Neural cell (in vitro differentiated cells): ENCODE results near the gene SOX12. TPM values are rescaled to one million over a fixed set of nuclear protein-coding genes. Genes with fewer than 3 reads are reported as not detected.
"Not testable (repeated sequence)": the region's sequence is repeated elsewhere in the genome, so short reads cannot be mapped to it uniquely, and the experiment has no call there.

Experiments
- H2AFZ ChIP-seq: fragments of 200-600, 300-800 bp; sonication (generic), shearing (Covaris generic); 2 replicates; pipeline ENCODE4 v1.6.0; 2014; ENCODE audit warnings: low read depth, mild to moderate bottlenecking, antibody characterized with exemption, low read length, moderate library complexity
- H3F3A ChIP-seq: fragments of 200-600 bp; shearing (Covaris generic); 2 replicates; pipeline ENCODE4 v1.6.1; 2016; ENCODE audit warnings: mild to moderate bottlenecking, moderate library complexity, mixed read lengths, antibody characterized with exemption, low read length; ENCODE audit not compliant: insufficient read depth, poor library complexity, severe bottlenecking
- H3K27ac ChIP-seq: fragments of 200-600, 300-800 bp; sonication (generic), shearing (Covaris generic); 2 replicates; pipeline ENCODE4 v1.5.1; 2014; ENCODE audit warnings: mild to moderate bottlenecking, low read length, moderate library complexity
- H3K27me3 ChIP-seq: fragments of 300-800, 200-600 bp; sonication (generic), shearing (Covaris generic); 2 replicates; pipeline ENCODE4 v1.6.0; 2014; ENCODE audit warnings: mild to moderate bottlenecking, low read depth, low read length, moderate library complexity; ENCODE audit not compliant: insufficient read depth
- H3K36me3 ChIP-seq: fragments of 300-800, 200-600 bp; sonication (generic), shearing (Covaris generic); 2 replicates; pipeline ENCODE4 v1.5.1; 2014; ENCODE audit warnings: mild to moderate bottlenecking, antibody characterized with exemption, low read length, moderate library complexity; ENCODE audit not compliant: insufficient read depth
- H3K4me2 ChIP-seq: fragments of 300-800, 200-600 bp; sonication (generic), shearing (Covaris generic); 2 replicates; pipeline ENCODE4 v1.6.0; 2014; ENCODE audit warnings: mild to moderate bottlenecking, low read length
- H3K4me3 ChIP-seq: fragments of 300-800, 200-600 bp; sonication (generic), shearing (Covaris generic); 2 replicates; pipeline ENCODE4 v1.5.1; 2014; ENCODE audit warnings: mild to moderate bottlenecking, low read length, moderate library complexity
- H3K79me2 ChIP-seq: fragments of 200-600 bp; shearing (Covaris generic); replicated peaks from 2 replicates; pipeline ENCODE4 v1.6.0; 2014; ENCODE audit warnings: mild to moderate bottlenecking, low read length, moderate library complexity; ENCODE audit not compliant: insufficient read depth
- H3K9ac ChIP-seq: fragments of 300-800, 200-600 bp; sonication (generic), shearing (Covaris generic); 2 replicates; pipeline ENCODE4 v1.6.1; 2016; ENCODE audit warnings: mild to moderate bottlenecking, low read length, mixed read lengths
- H3K9me2 ChIP-seq: fragments of 200-600 bp; shearing (Covaris generic); 2 replicates; pipeline ENCODE4 v1.6.1; 2016; ENCODE audit warnings: mild to moderate bottlenecking, low read length, mixed read lengths; ENCODE audit not compliant: insufficient read depth
- H3K9me3 ChIP-seq: fragments of 200-600, 300-800 bp; sonication (generic), shearing (Covaris generic); 2 replicates; pipeline ENCODE4 v1.6.1; 2016; ENCODE audit warnings: mild to moderate bottlenecking, mixed run types, low read length, moderate library complexity, mixed read lengths
- H4K20me1 ChIP-seq: fragments of 200-600 bp; shearing (Covaris generic); 2 replicates; pipeline ENCODE4 v1.6.1; 2016; ENCODE audit warnings: mild to moderate bottlenecking, mixed run types; ENCODE audit not compliant: insufficient read depth
- EP300 ChIP-seq: fragments of 450-650 bp; conservative IDR thresholded peaks from 2 replicates; pipeline ENCODE4 v1.6.1; 2014; ENCODE audit warnings: antibody characterized with exemption, mild to moderate bottlenecking, moderate library complexity; ENCODE audit not compliant: poor library complexity, severe bottlenecking
- EZH2 ChIP-seq: fragments of 200-600, 300-800 bp; shearing (Covaris generic), sonication (generic); IDR thresholded peaks from 2 replicates; pipeline ENCODE4 v1.6.1; 2014; ENCODE audit warnings: antibody characterized with exemption, low read length, borderline replicate concordance, mild to moderate bottlenecking; ENCODE audit not compliant: insufficient read depth, poor library complexity, severe bottlenecking
- MXI1 ChIP-seq: fragments of 450-650 bp; conservative IDR thresholded peaks from 2 replicates; pipeline ENCODE4 v1.6.1; 2014; ENCODE audit warnings: antibody characterized with exemption, mild to moderate bottlenecking; ENCODE audit not compliant: poor library complexity, severe bottlenecking
- POLR2AphosphoS5 ChIP-seq: IDR thresholded peaks from 2 replicates; pipeline ENCODE4 v1.6.1; 2012
- RAD21 ChIP-seq: fragments of 450-650 bp; conservative IDR thresholded peaks from 2 replicates; pipeline ENCODE4 v1.6.1; 2014; ENCODE audit warnings: antibody characterized with exemption, mild to moderate bottlenecking, moderate library complexity
- SMC3 ChIP-seq: fragments of 450-650 bp; conservative IDR thresholded peaks from 2 replicates; pipeline ENCODE4 v1.6.1; 2014; ENCODE audit warnings: antibody characterized with exemption, mild to moderate bottlenecking, moderate library complexity; ENCODE audit not compliant: poor library complexity
- TAF1 ChIP-seq: IDR thresholded peaks from 2 replicates; pipeline ENCODE4 v1.6.1; 2012; ENCODE audit warnings: low read depth
- polyA plus RNA-seq: library from polyadenylated mRNA; depleted of rRNA; stranded (reverse); fragments of >200 nt; gene quantifications from 2 replicates; pipeline ENCODE4 v1.2.3, GENCODE V29; 2014
- TF ChIP-seq, protein P1 (sequence below): IDR thresholded peaks from 2 replicates; pipeline ENCODE4 v1.6.1; 2012; ENCODE audit warnings: borderline replicate concordance
- TF ChIP-seq, protein P2 (sequence below): fragments of 450-650 bp; IDR thresholded peaks from 2 replicates; pipeline ENCODE4 v1.5.1; 2014; ENCODE audit warnings: antibody characterized with exemption, mild to moderate bottlenecking, moderate library complexity; ENCODE audit not compliant: poor library complexity, severe bottlenecking

The SOX12 gene
- polyA plus RNA-seq, 1 donor from 2014 or later = 6.8 TPM

DNA sequence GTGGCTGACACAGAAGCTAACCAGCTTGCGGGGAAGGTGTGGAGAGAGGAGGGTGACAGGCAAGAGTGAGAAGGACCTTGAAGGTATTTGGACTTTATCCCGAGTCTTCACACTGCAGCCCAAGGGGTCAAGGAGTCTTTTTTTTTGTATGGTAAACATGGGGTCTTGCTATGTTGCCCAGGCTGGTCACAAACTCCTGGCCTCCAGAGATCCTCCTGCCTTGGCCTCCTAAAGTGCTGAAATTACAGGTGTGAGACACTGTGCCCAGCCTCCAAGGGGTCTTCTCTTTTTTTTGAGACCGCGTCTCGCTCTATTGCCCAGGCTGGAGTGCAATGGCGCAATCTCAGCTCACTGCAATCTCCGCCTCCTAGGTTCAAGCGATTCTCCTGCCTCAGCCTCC is 9.2 kb downstream of the SOX12 start:
- no peaks in the 10 kb centered on the region for H3K36me3 ChIP-seq
- no peak overlapping the region for H3K27ac ChIP-seq
- H3K9me2 ChIP-seq = no peaks in the 10 kb centered on the region
- H3K27me3 ChIP-seq = no peaks in the 10 kb centered on the region
- H3K9me3 ChIP-seq = no peaks in the 10 kb centered on the region
- no peak overlapping the region for H3K9ac ChIP-seq
- H3K79me2 ChIP-seq = no peaks in the 10 kb centered on the region
- H3F3A ChIP-seq = peaks cover 5% of the 10 kb centered on the region
- H3K4me2 ChIP-seq = no peak overlapping the region
- peaks cover 8% of the 10 kb centered on the region for H4K20me1 ChIP-seq
- TF ChIP-seq, protein P1, sequence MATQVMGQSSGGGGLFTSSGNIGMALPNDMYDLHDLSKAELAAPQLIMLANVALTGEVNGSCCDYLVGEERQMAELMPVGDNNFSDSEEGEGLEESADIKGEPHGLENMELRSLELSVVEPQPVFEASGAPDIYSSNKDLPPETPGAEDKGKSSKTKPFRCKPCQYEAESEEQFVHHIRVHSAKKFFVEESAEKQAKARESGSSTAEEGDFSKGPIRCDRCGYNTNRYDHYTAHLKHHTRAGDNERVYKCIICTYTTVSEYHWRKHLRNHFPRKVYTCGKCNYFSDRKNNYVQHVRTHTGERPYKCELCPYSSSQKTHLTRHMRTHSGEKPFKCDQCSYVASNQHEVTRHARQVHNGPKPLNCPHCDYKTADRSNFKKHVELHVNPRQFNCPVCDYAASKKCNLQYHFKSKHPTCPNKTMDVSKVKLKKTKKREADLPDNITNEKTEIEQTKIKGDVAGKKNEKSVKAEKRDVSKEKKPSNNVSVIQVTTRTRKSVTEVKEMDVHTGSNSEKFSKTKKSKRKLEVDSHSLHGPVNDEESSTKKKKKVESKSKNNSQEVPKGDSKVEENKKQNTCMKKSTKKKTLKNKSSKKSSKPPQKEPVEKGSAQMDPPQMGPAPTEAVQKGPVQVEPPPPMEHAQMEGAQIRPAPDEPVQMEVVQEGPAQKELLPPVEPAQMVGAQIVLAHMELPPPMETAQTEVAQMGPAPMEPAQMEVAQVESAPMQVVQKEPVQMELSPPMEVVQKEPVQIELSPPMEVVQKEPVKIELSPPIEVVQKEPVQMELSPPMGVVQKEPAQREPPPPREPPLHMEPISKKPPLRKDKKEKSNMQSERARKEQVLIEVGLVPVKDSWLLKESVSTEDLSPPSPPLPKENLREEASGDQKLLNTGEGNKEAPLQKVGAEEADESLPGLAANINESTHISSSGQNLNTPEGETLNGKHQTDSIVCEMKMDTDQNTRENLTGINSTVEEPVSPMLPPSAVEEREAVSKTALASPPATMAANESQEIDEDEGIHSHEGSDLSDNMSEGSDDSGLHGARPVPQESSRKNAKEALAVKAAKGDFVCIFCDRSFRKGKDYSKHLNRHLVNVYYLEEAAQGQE = no peak
- TF ChIP-seq MXI1 = no peak
- no peak for TF ChIP-seq EP300
- no peak for TF ChIP-seq EZH2
- no peak overlapping the region for H2AFZ ChIP-seq
- no peak overlapping the region for H3K4me3 ChIP-seq

DNA sequence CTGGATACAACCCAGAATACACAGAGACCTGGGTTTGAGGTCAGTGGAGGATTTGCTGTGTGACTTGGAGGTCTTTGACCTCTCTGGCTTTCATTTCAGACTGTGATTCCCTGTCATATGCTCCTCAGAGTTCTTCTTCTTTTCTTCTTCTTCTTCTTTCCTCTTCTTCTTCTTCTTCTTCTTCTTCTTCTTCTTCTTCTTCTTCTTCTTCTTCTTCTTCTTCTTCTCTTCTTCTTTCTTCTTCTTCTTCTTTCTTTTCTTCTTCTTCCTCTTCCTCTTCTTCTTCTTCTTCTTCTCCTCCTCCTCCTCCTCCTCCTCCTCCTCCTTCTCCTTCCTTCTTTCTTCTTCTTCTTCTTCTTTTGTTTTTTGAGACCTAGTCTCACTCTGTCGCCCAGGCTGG is 10.7 kb downstream of the SOX12 start:
- H3K27me3 ChIP-seq, H3K4me3 ChIP-seq, H3K4me2 ChIP-seq, H3K79me2 ChIP-seq, H3K9me3 ChIP-seq, H3K9ac ChIP-seq, H3K9me2 ChIP-seq, H3K27ac ChIP-seq, H4K20me1 ChIP-seq, H3K36me3 ChIP-seq, H2AFZ ChIP-seq, H3F3A ChIP-seq: not testable (repeated sequence)

DNA sequence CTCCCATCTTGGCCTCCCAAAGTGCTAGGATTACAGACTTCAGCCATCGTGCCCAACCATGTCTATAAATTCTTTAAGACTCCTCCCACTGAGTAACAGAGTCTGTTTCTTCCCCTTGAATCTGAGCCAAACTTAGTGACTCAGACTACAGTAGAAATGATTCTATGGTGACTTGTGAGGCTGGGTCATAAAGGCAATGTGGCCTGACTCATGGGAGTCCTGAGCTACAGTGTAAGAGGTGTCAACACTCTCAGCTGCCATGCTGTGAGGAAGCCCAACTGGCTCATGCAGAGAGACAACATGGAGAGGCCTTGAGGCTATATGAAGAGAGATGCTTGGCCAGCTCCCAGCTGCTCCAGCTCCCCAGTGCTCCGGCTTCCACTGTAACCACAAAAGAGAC is 16.3 kb downstream of the SOX12 start:
- H3K4me2 ChIP-seq = no peak overlapping the region
- H3K9me2 ChIP-seq = no peaks in the 10 kb centered on the region
- no peaks in the 10 kb centered on the region for H3K27me3 ChIP-seq
- no peaks in the 10 kb centered on the region for H3K36me3 ChIP-seq
- H3K9ac ChIP-seq = no peak overlapping the region
- no peak overlapping the region for H3K4me3 ChIP-seq
- no peak overlapping the region for H3K27ac ChIP-seq
- peaks cover 7% of the 10 kb centered on the region for H3K79me2 ChIP-seq
- TF ChIP-seq MXI1 = no peak
- no peak for TF ChIP-seq RAD21
- TF ChIP-seq POLR2AphosphoS5 = no peak
- no peak for TF ChIP-seq TAF1
- no peak for TF ChIP-seq EP300
- TF ChIP-seq, protein P1 = no peak
- TF ChIP-seq SMC3 = no peak
- no peak for TF ChIP-seq EZH2
- TF ChIP-seq, protein P2, sequence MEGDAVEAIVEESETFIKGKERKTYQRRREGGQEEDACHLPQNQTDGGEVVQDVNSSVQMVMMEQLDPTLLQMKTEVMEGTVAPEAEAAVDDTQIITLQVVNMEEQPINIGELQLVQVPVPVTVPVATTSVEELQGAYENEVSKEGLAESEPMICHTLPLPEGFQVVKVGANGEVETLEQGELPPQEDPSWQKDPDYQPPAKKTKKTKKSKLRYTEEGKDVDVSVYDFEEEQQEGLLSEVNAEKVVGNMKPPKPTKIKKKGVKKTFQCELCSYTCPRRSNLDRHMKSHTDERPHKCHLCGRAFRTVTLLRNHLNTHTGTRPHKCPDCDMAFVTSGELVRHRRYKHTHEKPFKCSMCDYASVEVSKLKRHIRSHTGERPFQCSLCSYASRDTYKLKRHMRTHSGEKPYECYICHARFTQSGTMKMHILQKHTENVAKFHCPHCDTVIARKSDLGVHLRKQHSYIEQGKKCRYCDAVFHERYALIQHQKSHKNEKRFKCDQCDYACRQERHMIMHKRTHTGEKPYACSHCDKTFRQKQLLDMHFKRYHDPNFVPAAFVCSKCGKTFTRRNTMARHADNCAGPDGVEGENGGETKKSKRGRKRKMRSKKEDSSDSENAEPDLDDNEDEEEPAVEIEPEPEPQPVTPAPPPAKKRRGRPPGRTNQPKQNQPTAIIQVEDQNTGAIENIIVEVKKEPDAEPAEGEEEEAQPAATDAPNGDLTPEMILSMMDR = no peak
- no peaks in the 10 kb centered on the region for H3F3A ChIP-seq
- H4K20me1 ChIP-seq = no peaks in the 10 kb centered on the region
- no peak overlapping the region for H2AFZ ChIP-seq
- H3K9me3 ChIP-seq = no peaks in the 10 kb centered on the region
